Measurements from ENCODE around the gene KIAA0513.

Gene KIAA0513

GRCh38 chr16:85123891-85124635, 96.5 kb downstream of the KIAA0513 start:
- no peak overlapping the region for H3K27ac ChIP-seq
- no peak for TF ChIP-seq ZFX (IDR thresholded peaks at IDR 0.05)
- TF ChIP-seq, protein P1, sequence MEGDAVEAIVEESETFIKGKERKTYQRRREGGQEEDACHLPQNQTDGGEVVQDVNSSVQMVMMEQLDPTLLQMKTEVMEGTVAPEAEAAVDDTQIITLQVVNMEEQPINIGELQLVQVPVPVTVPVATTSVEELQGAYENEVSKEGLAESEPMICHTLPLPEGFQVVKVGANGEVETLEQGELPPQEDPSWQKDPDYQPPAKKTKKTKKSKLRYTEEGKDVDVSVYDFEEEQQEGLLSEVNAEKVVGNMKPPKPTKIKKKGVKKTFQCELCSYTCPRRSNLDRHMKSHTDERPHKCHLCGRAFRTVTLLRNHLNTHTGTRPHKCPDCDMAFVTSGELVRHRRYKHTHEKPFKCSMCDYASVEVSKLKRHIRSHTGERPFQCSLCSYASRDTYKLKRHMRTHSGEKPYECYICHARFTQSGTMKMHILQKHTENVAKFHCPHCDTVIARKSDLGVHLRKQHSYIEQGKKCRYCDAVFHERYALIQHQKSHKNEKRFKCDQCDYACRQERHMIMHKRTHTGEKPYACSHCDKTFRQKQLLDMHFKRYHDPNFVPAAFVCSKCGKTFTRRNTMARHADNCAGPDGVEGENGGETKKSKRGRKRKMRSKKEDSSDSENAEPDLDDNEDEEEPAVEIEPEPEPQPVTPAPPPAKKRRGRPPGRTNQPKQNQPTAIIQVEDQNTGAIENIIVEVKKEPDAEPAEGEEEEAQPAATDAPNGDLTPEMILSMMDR (conservative IDR thresholded peaks at IDR 0.05), result no peak

GRCh38 chr16:85124636-85125346, 97.2 kb downstream of the KIAA0513 start:
- TF ChIP-seq ZFX (IDR thresholded peaks at IDR 0.05), result no peak
- TF ChIP-seq, protein P1 (conservative IDR thresholded peaks at IDR 0.05), result no peak
- H3K27ac ChIP-seq, result no peak overlapping the region

- H3K27ac ChIP-seq, result no peak overlapping the region
- no peak for TF ChIP-seq ZFX (IDR thresholded peaks at IDR 0.05)
- TF ChIP-seq, protein P1 (conservative IDR thresholded peaks at IDR 0.05), result no peak
Measured at GRCh38 chr16:85125570-85126393, 98.2 kb downstream of the KIAA0513 start.

DNA sequence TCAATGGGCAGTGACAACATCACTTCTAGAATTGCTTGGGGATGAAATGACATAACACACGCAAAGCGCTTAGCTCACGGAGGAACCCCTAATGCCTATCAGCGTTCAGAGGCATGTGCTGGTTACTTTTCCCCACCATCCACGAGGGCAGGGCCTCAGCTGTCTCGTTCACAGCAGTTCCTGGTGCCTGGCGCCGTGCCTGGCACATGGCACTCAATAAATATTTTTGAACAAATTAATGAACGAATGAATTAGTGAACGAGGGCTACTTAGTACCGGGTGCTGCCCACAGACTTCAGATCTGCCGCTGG, 98.8 kb downstream of the KIAA0513 start:
- TF ChIP-seq, protein P1 (conservative IDR thresholded peaks at IDR 0.05), result no peak
- TF ChIP-seq ZFX (IDR thresholded peaks at IDR 0.05), result no peak
- H3K27ac ChIP-seq, result no peak overlapping the region

- no peak overlapping the region for H3K27ac ChIP-seq
- no peak for TF ChIP-seq ZFX (IDR thresholded peaks at IDR 0.05)
- TF ChIP-seq, protein P1 (conservative IDR thresholded peaks at IDR 0.05), result no peak
Measured at GRCh38 chr16:85126705-85127378, 99.2 kb downstream of the KIAA0513 start.

- H3K27ac ChIP-seq, result no peak overlapping the region
- TF ChIP-seq, protein P1 (conservative IDR thresholded peaks at IDR 0.05), result no peak
- TF ChIP-seq ZFX (IDR thresholded peaks at IDR 0.05), result no peak
Measured at GRCh38 chr16:85127379-85127723, 99.8 kb downstream of the KIAA0513 start.
